Measurements from ENCODE around the gene RINL.
A peak's percentile ranks its signal among the peaks of the same experiment; 100 is the strongest.

Gene RINL, protein sequence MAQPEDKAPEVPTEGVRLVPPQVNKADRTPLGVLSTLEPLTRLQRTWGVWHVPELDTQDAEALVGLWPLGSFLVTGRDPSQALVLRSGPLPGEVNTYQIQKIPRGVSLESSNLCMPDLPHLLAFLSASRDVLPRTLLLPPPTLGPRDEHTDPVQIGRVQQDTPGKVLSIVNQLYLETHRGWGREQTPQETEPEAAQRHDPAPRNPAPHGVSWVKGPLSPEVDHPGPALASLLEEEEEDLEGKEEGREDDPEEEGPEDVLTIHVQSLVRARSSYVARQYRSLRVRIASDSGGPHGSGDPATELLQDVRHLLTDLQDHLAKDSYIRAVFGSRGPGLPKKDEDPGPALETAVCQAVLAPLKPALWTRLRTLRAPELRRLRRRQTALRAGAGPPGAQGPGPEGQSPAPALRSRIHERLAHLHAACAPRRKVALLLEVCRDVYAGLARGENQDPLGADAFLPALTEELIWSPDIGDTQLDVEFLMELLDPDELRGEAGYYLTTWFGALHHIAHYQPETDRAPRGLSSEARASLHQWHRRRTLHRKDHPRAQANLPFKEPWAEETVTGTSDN

GRCh38 chr19:38877781-38878574 lies at the start of gene RINL:
RINL (minus strand) TSS chr19:38878275; CDS start chr19:38876742, 1,533 bp downstream.
- peak; percentile 71 for DNase-seq

- no peak for DNase-seq
Observed at GRCh38 chr19:38924388-38924787, 46.3 kb upstream of the RINL start.

DNA sequence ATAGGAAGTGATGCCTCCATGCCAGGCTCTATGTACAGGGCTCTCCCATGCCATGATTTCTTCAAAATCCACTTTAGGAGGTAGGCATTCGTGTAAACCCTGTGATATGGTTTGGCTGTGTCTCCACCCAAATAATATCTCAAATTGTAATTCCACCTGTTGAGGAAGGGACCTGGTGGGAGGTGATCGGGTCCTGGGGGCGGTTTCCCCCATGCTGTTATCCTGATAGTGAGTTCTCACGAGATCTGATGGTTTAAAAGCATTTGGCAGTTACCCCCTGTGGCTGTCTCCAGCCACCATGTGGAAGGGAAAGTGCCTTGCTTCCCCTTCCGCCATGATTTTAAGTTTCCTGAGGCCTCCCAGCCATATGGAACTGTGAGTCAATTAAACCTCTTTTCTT lies 44.4 kb upstream of the RINL start:
- no peak for DNase-seq

- DNase-seq: no peak
Observed at GRCh38 chr19:38921420-38922274, 43.6 kb upstream of the RINL start.

- DNase-seq: no peak
Observed at GRCh38 chr19:38920602-38921419, 42.7 kb upstream of the RINL start.

GRCh38 chr19:38919837-38920601 lies 41.9 kb upstream of the RINL start:
- no peak for DNase-seq

- no peak for DNase-seq
Observed at GRCh38 chr19:38918526-38918925, 40.5 kb upstream of the RINL start.

DNA sequence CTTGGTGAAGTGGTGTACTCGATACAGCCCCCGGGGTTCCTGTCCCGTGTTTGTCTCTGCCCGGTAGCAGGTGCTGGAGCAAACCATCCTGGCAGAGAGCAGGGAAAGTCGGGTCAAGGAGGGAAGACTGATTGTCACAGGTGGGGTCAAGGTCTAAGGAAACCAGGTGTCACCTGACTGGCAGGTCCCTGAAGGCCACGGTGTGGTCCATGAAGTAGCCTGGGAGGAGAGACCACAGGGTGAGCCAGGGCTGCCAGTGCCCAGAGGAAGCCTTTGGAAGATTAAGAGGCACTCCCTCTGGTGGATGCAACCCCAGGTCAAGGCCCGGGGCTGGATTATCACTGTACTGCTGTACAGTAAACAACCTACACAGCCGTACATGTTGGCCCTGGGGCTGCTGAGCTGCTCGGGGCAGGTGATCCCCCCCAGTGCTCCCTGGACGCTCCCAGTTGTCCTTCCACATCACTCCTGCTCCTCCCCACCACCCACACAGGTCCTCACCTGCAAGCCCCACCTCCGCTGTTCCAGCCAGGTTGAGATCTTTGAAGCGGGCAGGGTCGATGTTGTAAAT lies 39.9 kb upstream of the RINL start:
- DNase-seq: no peak

DNA sequence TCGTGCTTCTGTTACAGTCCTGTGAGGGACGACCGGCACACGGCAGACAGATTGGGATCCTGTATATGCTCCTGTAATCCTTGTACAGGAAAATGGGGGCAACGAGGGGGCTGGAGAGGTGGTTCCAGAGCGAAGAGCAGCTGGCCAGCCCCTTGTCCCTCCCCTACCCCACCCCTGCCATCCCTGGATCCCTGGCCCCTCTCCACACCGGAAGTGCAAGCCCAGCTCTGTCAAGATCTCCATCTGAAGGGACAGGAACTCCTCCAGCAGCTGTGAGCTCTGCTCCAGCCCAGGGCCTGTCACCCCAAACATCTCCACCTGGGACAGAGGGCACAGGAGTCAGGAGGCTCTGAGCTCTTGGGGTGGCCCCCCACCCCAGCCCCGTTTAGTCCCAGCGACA lies 39.4 kb upstream of the RINL start:
- no peak for DNase-seq

DNA sequence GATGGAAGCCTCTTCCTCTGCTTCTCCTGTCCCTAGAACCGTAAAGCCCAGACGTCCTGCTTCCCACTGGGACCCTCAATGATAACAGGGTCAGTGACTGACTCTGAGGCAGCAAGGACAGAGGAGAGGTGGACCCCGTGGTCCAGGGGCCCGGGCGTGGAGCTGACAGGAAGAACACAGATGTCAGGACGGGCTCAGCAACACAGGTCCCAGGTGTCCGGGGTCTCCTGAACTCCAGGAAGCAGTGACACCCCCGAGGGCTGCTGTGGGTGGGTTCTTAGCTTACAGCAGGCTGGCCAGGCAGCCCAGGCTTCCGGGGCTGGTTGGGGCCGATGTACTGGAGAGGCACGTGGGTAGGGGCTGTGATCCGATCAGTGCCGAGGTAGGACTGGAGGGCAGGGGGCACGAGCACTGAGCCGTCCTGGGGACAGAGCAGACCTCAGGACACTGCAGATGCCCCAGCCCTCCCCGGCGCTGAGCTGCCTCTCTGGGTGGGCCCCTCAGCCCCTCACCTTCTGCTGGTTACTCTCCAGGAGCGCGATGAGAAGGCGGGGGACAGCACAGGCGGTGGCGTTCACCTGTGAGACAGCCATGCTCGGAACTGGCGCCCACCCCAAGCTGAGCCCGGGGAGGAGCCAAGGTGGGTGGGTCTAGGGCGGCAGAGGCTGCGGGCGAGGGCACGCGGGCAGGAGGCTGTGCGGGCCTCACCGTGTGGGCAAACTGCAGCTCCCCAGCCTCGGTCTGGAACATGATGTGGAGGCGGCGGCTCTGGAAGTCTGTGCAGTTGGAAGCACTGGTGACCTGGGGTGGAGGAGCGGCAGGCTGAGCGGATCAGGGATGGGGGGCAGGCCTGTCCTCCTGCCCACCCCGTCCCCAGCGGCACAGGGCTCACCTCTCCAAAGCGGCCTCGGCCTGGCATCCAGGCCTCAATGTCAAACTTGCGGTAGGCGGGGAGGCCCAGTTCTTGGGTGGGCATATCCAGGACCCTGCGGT lies 37.5 kb upstream of the RINL start:
- DNase-seq: no peak

GRCh38 chr19:38913958-38914357 lies 35.9 kb upstream of the RINL start:
- no peak for DNase-seq

DNA sequence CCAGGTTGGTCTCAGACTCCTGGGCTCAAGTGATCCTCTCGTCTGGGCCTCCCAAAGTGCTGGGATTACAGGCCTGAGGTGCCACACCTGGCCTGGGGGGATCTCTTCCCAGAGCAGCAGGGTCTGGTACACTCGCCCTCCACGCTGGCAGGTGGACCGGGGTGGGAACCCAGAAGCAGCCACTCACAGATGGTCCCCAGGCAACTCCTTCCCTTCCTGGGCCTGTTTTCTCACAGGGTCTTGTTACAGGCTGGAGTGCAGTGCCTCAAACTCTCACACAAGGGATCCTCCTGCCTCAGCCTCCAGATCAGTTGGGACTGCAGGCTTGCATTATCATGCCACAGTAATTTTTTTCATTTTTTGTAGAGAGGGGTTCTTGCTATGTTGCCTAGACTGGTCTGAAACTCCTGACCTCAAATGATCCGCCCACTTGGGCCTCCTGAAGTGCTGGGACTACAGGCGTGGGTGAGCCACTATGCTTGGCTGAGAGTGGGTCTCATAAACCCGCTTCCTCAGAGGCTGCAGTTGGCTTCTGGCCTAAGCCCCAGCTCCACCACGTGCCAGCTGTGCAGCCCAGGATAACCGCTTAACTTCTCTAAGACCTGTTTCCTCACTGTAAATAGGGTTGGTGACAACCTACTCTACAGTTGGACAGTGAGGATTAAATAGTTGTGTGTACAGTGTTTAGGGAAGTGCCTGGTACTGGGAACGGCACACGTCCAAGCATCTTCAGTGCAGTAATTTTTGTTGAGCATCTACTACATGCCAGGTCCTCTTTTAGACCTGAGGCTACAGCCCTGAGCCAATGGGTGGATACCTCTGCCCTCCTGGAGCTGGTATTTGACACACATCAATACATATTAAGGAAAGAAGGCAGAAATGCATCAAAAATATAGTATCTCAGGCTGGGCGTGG lies 34.8 kb upstream of the RINL start:
- no peak for DNase-seq

- no peak for DNase-seq
Observed at GRCh38 chr19:38911388-38912001, 33.4 kb upstream of the RINL start.

DNA sequence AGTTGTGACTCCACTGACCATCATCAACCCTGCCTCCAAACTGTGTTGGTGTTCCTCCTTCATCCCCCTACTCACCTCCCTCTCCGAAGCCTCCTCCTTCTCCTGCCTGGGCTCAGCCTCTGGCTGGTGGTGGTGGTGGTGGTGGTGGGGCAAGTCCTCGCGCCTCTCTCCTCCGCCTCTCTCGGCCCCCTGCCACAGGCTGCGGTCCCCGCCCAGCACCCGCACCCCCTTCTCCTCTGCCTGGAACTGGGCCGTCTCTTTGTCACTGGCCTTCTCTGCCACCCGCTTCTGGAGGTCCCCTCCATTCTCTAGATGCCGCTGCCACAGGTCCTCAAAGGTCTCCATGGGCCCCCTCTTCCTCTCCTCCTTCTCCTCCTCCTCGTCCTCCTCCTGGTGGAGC lies 32.4 kb upstream of the RINL start:
- no peak for DNase-seq

DNA sequence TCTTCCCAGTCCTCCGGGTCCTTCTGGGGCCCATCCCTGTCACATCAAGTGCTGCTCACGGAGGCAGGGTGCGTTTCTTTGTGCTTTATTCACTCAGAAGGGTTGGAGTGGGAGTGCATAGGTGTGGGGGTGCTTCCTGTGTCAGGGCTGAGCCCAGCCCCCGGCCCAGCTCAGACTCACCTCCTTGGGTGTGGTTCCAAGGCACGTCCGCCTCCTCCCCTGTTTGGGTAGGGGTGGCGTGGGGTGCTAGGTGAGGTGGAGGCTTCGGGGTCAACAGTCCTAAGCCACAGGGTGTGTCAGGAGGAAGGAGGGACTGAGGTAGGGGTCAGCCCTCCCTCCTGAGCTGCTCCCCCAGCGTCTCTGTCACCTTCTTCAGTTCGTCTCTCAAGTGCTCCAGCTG lies 30.8 kb upstream of the RINL start:
- no peak for DNase-seq

- DNase-seq: no peak
Observed at GRCh38 chr19:38907670-38908069, 29.6 kb upstream of the RINL start.

DNA sequence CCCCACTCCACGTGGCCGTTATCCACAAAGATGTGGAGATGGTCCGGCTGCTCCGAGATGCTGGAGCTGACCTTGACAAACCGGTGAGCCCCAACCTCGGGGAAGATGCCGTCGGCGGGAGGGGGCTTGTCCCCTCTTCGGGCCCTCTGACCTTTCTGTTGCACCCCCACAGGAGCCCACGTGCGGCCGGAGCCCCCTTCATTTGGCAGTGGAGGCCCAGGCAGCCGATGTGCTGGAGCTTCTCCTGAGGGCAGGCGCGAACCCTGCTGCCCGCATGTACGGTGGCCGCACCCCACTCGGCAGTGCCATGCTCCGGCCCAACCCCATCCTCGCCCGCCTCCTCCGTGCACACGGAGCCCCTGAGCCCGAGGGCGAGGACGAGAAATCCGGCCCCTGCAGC lies 29.2 kb upstream of the RINL start:
- DNase-seq: no peak

GRCh38 chr19:38905620-38906019 lies 27.5 kb upstream of the RINL start:
- no peak for DNase-seq

Measured in activated naive CD4-positive, alpha-beta T cell treated with Interleukin-2 at 50 U/mL for 16 hours (primary cell).